ENCODE results near the gene CLNK. TPM values are rescaled to one million over a fixed set of nuclear protein-coding genes. Genes with fewer than 3 reads are reported as not detected.

CLNK gene
- total and polyA plus RNA-seq, 2 donors = 0.15 to 1.2 TPM

DNA sequence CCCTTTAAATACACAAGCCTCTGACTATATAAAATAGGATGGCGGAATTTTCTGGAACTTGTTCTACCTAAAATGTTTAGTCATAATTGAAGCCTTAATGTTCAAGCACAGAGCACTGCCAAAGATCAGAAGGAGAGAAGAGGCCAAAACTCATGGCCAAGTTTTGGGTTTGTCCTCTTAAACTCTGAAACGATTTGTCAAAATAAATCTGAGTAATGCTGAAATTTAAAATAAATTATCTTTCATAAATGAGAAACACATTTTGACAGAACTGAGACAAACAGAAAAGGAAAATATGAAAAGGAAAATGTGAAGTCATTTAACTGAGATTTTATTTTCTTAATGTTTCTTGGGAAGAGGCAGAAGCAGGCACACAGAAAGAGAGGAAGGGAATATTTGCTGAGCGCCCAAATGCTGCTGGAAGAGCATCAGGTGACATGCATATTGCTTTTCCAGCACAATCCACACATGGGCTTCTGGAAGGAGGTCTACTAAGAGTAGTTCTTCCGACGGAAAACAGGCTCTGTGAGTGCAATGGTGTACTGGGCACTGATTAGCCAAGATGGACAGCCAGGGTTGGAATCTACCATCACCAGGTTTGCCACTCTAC is 179.9 kb downstream of the CLNK start:
- Histone ChIP-seq H3K4me1 (ENCODE audit: insufficient read depth) (no peaks in the 10 kb centered on the region), H3K4me3 (ENCODE audit: low read depth, low read length) (no peak overlapping the region), H3K36me3 (ENCODE audit: insufficient read depth) (no peaks in the 10 kb centered on the region), H3K27ac (ENCODE audit: low read depth) (no peak overlapping the region)
- 69% methylated on average over 5 of the region's 5 CpGs for WGBS
- DNase-seq (ENCODE audit: extremely low spot score) = no peak

DNA sequence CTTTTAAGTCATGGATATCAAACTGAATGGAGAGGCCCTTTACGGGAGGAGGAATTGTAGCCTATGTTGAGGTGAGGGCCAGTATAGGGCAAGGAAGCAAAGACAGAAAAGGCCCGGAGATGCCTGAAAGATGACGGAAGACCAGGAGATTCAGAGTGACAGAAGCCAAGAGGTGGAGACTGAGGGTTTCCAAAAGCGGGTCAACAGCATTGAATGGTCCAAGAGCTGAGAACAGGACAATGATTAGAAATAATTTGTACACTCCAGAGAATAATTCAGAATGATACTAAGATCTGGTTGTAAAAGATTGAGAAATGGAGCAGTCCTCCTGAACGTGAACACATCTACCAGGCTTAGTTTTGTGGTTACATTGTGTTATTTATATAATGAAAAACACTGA is 181.9 kb downstream of the CLNK start:
- no peak overlapping the region for H3K4me3 ChIP-seq (ENCODE audit: low read depth, low read length)
- WGBS = 94% methylated on average over 5 of the region's 5 CpGs
- no peaks in the 10 kb centered on the region for H3K36me3 ChIP-seq (ENCODE audit: insufficient read depth)
- no peak overlapping the region for H3K27ac ChIP-seq (ENCODE audit: low read depth)
- no peak for DNase-seq (ENCODE audit: extremely low spot score)
- H3K4me1 ChIP-seq (ENCODE audit: insufficient read depth) = no peaks in the 10 kb centered on the region

DNA sequence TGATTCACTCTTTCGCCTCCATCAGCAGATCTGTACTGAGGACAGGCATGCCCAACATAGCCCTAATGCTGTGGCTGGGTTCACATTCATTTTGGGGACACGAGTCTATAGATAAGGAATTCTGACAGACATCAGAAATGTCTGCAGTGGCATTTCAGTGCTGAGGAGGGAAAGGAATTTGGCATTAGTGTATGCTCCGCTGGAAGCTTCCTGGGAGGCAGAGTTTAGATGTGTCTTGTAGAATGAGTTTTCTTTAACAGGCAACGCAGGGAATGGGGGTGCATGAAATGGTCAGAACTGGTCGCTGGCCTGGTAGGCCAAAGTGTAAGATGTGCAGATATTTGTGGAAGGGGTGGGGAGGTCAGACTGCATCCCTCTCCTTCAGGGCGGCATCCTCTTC is 183.8 kb downstream of the CLNK start:
- 82% methylated on average over 6 of the region's 6 CpGs for WGBS
- Histone ChIP-seq H3K27ac (ENCODE audit: low read depth) (no peak overlapping the region), H3K4me3 (ENCODE audit: low read depth, low read length) (no peak overlapping the region), H3K4me1 (ENCODE audit: insufficient read depth) (no peaks in the 10 kb centered on the region), H3K36me3 (ENCODE audit: insufficient read depth) (no peaks in the 10 kb centered on the region)
- no peak for DNase-seq (ENCODE audit: extremely low spot score)

DNA sequence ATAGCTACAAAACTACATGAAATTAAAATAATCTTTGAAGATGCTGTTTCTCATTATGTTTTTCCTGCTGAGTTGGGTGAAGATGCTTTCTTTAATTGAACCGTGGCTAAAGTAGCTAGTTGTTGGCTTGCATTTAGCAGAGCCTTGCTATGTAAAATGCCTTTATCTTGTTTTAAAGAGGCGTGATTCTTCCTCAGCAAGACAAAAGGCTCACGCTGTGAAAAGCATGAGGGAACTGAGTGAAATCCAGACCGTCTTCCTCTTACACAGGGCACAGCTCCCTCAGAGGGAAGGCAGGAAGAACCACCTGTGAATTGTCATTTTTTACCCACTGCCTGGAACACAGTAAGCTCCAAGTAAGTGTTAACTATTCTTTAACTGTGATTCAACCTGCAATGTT is 188.4 kb downstream of the CLNK start:
- no peak overlapping the region for H3K27ac ChIP-seq (ENCODE audit: low read depth)
- 52% methylated on average over 4 of the region's 4 CpGs for WGBS
- DNase-seq (ENCODE audit: extremely low spot score) = no peak
- no peak overlapping the region for H3K4me3 ChIP-seq (ENCODE audit: low read depth, low read length)
- no peaks in the 10 kb centered on the region for H3K36me3 ChIP-seq (ENCODE audit: insufficient read depth)
- H3K4me1 ChIP-seq (ENCODE audit: insufficient read depth) = no peaks in the 10 kb centered on the region

DNA sequence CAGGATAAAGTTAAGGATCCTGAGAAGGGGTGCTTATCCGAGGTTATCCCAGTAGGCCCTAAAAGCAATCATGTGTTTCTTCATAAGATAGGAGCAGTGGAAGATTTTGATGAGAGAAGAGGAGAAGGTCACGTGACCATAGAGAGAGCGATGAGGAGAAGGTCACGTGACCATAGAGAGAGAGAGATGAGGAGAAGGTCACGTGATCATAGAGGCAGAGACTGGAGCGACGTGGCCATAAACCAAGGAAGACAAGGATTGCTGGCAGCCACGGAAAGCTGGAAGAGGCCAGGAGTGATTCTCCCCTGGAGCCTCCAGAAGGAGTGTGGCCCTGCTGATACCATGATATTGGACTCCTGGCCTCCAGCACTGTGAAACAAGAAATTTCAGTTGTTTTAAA is 188.9 kb downstream of the CLNK start:
- Histone ChIP-seq H3K4me1 (ENCODE audit: insufficient read depth) (no peaks in the 10 kb centered on the region), H3K36me3 (ENCODE audit: insufficient read depth) (no peaks in the 10 kb centered on the region), H3K4me3 (ENCODE audit: low read depth, low read length) (no peak overlapping the region), H3K27ac (ENCODE audit: low read depth) (no peak overlapping the region)
- WGBS = 69% methylated on average over 8 of the region's 8 CpGs
- DNase-seq (ENCODE audit: extremely low spot score) = no peak

DNA sequence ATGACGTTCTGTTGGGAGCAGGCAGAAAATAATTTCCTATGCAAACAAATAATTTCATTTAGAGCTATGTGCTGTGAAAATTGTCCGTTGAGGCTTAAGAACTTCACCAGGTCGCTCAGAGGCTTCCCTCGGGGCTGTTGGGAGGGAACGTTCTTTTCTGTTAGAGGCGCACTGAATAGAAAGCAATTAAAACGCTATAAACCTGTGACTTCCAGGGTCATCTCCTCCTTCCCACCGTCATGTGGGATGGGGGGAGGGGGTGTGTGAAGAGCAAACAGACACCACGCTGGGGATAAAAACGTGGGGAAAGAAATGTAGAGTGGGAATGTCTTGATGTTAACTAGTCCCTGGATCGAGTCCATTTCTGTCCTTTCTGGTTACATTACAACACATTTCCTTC is 192.1 kb downstream of the CLNK start:
- 27% methylated on average over 11 of the region's 11 CpGs for WGBS
- Histone ChIP-seq H3K36me3 (ENCODE audit: insufficient read depth) (no peaks in the 10 kb centered on the region), H3K27ac (ENCODE audit: low read depth) (no peak overlapping the region), H3K4me3 (ENCODE audit: low read depth, low read length) (no peak overlapping the region), H3K4me1 (ENCODE audit: insufficient read depth) (no peaks in the 10 kb centered on the region)
- no peak for DNase-seq (ENCODE audit: extremely low spot score)

DNA sequence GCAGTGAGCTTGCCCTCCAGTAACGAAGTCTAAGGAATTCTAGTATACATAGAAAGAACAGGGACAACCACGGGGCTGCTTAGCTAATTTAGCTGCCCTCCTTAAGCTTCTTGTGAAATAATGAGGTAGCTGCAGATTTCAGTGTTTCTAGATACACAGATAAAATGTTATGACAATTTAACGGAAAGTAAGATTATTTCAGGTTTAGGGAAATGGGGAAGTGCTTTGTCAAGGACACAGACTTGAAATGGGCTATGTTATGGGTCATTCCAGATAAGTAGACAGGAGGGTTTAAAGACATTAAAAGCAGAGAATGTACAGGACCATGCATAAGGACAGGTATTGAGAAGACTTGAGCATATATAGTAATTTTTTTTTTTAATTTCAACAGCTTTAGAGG is 193.2 kb downstream of the CLNK start:
- DNase-seq (ENCODE audit: extremely low spot score) = no peak
- H3K27ac ChIP-seq (ENCODE audit: low read depth) = no peak overlapping the region
- no peaks in the 10 kb centered on the region for H3K36me3 ChIP-seq (ENCODE audit: insufficient read depth)
- no peak overlapping the region for H3K4me3 ChIP-seq (ENCODE audit: low read depth, low read length)
- 64% methylated on average over 3 of the region's 3 CpGs for WGBS
- H3K4me1 ChIP-seq (ENCODE audit: insufficient read depth) = no peaks in the 10 kb centered on the region

DNA sequence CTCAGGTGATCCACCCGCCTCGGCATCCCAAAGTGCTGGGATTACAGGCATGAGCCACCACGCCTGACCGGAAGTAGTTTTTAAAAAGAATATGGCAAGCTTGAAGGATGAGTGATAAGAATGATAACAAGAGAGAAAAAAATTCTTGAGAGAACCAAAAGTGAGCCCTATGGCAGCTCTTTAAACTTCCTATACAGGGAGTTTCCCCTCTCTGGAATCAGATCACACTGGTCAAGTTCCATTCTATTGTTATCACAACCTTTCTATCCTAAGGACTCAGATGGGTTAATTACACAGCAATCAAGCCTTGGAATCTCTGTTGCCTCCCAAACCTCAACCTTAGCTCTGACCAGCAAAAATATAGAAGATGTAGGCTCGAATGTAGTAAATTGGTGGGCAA is 193.6 kb downstream of the CLNK start:
- 86% methylated on average over 5 of the region's 5 CpGs for WGBS
- no peaks in the 10 kb centered on the region for H3K4me1 ChIP-seq (ENCODE audit: insufficient read depth)
- H3K4me3 ChIP-seq (ENCODE audit: low read depth, low read length) = no peak overlapping the region
- DNase-seq (ENCODE audit: extremely low spot score) = no peak
- H3K27ac ChIP-seq (ENCODE audit: low read depth) = no peak overlapping the region
- no peaks in the 10 kb centered on the region for H3K36me3 ChIP-seq (ENCODE audit: insufficient read depth)

DNA sequence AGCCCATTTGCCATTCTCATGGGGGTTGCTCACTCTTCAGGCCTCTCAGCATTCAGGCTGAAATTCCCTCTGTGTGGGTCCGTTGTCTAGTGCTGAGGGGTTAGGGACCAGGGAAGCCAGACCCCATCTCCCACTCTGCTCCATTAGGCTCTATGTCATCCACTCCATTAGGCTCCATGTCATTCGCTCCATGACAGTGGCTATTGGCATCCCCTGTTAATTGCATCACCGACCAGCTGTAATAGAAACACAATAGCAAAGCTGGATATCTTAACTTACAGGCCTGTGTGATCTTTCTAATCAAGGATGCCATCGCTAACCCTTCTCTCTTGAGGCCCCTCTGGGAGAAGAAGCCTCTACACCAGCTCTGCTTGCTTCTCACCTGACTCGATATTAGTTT is 201.7 kb downstream of the CLNK start:
- WGBS = 75% methylated on average over 5 of the region's 5 CpGs
- no peak for DNase-seq (ENCODE audit: extremely low spot score)
- H3K27ac ChIP-seq (ENCODE audit: low read depth) = no peak overlapping the region
- no peak overlapping the region for H3K4me3 ChIP-seq (ENCODE audit: low read depth, low read length)
- H3K36me3 ChIP-seq (ENCODE audit: insufficient read depth) = no peaks in the 10 kb centered on the region
- no peaks in the 10 kb centered on the region for H3K4me1 ChIP-seq (ENCODE audit: insufficient read depth)

DNA sequence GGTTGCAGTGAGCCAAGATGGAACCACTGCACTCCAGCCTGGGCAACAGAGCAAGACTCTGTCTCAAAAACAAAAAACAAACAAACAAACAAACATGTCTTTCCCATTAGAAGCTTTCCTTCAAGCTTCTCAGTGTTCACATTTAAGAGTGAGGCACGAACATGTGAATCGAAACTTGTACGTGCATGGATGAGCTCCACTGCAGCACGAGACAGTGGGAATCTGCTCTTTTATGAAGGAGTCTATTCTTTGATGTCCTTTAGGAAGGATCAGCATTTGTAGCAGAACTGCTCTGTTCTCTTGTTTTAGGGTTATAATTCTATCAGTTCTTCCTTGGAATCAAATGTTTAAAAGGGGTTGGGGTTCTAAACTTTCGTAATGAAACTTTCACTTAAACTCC is 204.0 kb downstream of the CLNK start:
- Histone ChIP-seq H3K36me3 (ENCODE audit: insufficient read depth) (no peaks in the 10 kb centered on the region), H3K27ac (ENCODE audit: low read depth) (no peak overlapping the region), H3K4me3 (ENCODE audit: low read depth, low read length) (no peak overlapping the region), H3K4me1 (ENCODE audit: insufficient read depth) (no peaks in the 10 kb centered on the region)
- 82% methylated on average over 5 of the region's 5 CpGs for WGBS
- no peak for DNase-seq (ENCODE audit: extremely low spot score)

DNA sequence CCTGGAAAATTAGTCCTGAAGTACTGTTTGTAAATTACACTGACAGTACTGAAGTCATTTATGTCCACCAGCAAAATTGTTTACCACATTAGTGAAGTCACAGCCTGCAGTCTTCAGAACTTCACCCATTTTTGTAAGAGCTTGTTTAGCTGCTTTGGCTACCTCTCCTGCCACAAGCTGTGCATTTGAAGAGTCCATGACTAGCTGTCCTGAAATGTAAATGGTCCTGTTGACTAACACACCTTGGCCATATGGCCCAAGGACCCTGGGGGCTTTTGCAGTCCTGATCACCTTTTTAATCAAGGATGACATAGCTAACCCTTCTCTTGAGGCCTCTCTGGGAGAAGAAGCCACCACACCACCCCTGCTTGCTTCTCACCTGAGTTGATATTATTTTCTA is 205.9 kb downstream of the CLNK start:
- DNase-seq (ENCODE audit: extremely low spot score) = no peak
- H3K36me3 ChIP-seq (ENCODE audit: insufficient read depth) = no peaks in the 10 kb centered on the region
- H3K27ac ChIP-seq (ENCODE audit: low read depth) = no peak overlapping the region
- H3K4me1 ChIP-seq (ENCODE audit: insufficient read depth) = no peaks in the 10 kb centered on the region
- no peak overlapping the region for H3K4me3 ChIP-seq (ENCODE audit: low read depth, low read length)

DNA sequence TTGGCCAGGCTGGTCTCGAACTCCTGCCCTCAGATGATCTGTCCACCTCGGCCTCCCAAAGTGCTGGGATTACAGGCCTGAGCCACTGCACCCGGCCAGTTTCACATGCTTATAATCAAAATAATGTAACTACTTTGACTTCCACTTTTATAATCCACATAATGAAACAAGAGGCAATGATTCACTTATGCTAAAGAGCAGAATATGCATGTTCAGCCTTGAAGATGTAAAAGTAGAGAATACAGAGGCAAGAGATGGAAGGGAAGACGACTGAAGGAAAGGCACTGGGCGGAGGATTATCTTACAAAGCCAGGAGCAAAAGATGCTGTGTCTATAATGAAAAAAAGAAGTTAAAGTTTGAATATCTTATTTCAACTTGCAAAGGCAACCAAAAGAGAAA is 214.1 kb downstream of the CLNK start:
- Histone ChIP-seq H3K4me1 (ENCODE audit: insufficient read depth) (no peaks in the 10 kb centered on the region), H3K4me3 (ENCODE audit: low read depth, low read length) (no peak overlapping the region), H3K36me3 (ENCODE audit: insufficient read depth) (no peaks in the 10 kb centered on the region), H3K27ac (ENCODE audit: low read depth) (no peak overlapping the region)
- 83% methylated on average over 5 of the region's 5 CpGs for WGBS
- DNase-seq (ENCODE audit: extremely low spot score) = no peak

DNA sequence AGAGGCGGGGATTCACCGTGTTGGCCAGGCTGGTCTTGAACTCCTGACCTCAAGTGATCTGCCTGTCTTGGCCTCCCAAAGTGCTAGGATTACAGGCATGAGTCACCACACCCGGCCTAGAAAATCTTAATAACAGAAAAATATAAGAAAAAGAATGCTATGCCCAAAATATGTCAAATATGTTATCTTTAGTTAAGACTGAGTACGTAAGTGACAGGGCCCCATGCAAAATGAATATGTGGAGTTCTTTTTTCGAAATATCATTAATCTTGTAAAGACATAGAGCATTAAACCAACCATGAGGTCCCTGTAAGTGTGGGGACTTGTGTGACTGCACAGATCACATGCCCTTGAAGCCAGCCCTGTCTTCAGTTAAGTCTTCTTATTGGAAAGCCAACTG is 218.4 kb downstream of the CLNK start:
- H3K4me3 ChIP-seq (ENCODE audit: low read depth, low read length) = no peak overlapping the region
- H3K36me3 ChIP-seq (ENCODE audit: insufficient read depth) = no peaks in the 10 kb centered on the region
- H3K4me1 ChIP-seq (ENCODE audit: insufficient read depth) = no peaks in the 10 kb centered on the region
- no peak overlapping the region for H3K27ac ChIP-seq (ENCODE audit: low read depth)
- 88% methylated on average over 5 of the region's 5 CpGs for WGBS
- DNase-seq (ENCODE audit: extremely low spot score) = no peak

DNA sequence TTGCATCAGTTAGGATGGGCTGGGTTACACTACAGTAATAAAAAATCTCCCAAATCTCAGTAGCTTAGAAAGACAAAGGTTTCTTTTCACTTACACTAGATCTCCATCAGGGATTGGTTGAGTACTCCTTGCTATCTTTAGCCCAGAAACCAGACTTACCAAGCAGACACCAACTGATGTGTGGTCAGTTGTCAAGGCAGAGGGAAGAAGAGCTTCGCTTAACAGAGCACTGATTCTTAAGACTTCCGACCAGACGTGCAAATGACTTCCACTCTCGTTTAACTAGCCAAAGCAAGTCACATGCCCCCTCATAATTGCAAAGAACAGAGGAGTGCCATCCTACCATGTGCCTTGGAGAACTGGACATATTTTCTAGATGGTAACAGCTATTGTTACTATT is 221.7 kb downstream of the CLNK start:
- no peak for DNase-seq (ENCODE audit: extremely low spot score)
- Histone ChIP-seq H3K4me1 (ENCODE audit: insufficient read depth) (no peaks in the 10 kb centered on the region), H3K27ac (ENCODE audit: low read depth) (no peak overlapping the region), H3K36me3 (ENCODE audit: insufficient read depth) (no peaks in the 10 kb centered on the region), H3K4me3 (ENCODE audit: low read depth, low read length) (no peak overlapping the region)
- 88% methylated on average over 4 of the region's 4 CpGs for WGBS

DNA sequence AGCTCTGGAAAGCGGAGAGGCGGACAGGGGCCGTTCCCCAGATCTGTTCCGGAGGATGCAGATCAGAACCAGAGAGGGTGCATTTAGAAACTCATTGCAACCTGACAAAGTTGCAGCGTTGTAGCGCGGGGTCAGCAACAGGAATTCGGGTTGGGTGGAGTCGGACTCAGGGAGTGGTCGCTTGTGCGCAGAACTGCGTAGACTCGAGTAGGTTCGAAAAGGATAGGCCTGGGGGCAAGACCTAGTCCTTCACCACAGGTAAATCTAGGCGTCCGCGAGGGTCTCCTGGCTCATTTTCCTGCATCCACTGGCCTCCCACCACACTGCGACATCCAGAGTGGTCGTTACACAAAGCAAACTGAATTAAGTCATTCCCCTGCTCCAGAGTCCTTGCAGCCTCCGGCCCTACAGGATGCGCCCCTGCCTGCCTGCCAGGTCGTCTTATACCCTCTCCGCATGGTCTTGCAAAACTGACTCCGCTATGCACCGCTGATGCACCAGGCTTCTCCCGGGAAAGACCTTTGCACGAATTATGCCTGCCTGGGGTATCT is 222.6 kb downstream of the CLNK start:
- Histone ChIP-seq H3K27ac (ENCODE audit: low read depth) (no peak overlapping the region), H3K36me3 (ENCODE audit: insufficient read depth) (no peaks in the 10 kb centered on the region), H3K4me1 (ENCODE audit: insufficient read depth) (no peaks in the 10 kb centered on the region), H3K4me3 (ENCODE audit: low read depth, low read length) (peak overlapping the region; percentile 8)
- no peak for DNase-seq (ENCODE audit: extremely low spot score)
- WGBS = 41% methylated on average over 27 of the region's 27 CpGs

Measured in urinary bladder (tissue), 4 donors.